Gastrocnemius medialis (tissue), 4 donors: ENCODE measurements around the gene CAMTA1.

ENCODE experiments used
- POLR2A ChIP-seq, 2 donors: fragments of 450-650 bp; IDR thresholded peaks; one replicate each; pipeline ENCODE4 v1.6.1; 2017; ENCODE audit warnings: antibody characterized with exemption in 2 of 2, mild to moderate bottlenecking in 2 of 2, moderate library complexity in 2 of 2
- TF ChIP-seq, protein P1 (sequence below), 5 experiments: fragments of 450-650 bp in 3 of 5; fragments of 200-600 bp in 2 of 5; sonication (generic) in 2 of 5; IDR thresholded peaks in 4 of 5; conservative IDR thresholded peaks in 1 of 5; 1 replicate in 4 of 5; 2 replicates in 1 of 5; pipeline ENCODE4 v1.5.1; 2016 to 2019; ENCODE audit warnings: antibody characterized with exemption in 5 of 5, mild to moderate bottlenecking in 3 of 5, moderate library complexity in 3 of 5

DNA sequence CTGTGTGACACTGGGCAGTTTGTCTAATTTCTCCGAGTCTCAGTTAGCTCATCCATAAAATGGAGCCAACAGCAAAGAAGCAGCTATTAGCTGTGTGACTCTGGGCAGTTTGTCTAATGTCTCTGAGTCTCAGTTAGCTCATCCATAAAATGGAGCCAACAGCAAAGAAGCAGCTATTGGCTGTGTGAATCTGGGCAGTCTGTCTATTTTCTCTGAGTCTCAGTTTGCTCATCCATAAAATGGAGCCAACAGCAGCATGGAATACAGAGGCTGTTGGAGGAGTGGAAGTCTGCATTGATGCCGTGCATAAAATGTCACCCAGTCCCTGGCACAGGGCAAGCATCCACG lies 688.9 kb downstream of the CAMTA1 start:
- TF ChIP-seq, protein P1, sequence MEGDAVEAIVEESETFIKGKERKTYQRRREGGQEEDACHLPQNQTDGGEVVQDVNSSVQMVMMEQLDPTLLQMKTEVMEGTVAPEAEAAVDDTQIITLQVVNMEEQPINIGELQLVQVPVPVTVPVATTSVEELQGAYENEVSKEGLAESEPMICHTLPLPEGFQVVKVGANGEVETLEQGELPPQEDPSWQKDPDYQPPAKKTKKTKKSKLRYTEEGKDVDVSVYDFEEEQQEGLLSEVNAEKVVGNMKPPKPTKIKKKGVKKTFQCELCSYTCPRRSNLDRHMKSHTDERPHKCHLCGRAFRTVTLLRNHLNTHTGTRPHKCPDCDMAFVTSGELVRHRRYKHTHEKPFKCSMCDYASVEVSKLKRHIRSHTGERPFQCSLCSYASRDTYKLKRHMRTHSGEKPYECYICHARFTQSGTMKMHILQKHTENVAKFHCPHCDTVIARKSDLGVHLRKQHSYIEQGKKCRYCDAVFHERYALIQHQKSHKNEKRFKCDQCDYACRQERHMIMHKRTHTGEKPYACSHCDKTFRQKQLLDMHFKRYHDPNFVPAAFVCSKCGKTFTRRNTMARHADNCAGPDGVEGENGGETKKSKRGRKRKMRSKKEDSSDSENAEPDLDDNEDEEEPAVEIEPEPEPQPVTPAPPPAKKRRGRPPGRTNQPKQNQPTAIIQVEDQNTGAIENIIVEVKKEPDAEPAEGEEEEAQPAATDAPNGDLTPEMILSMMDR (IDR thresholded peaks at IDR 0.05 in 4 of 5, conservative IDR thresholded peaks at IDR 0.05 in 1 of 5), result no peak
- TF ChIP-seq POLR2A (IDR thresholded peaks at IDR 0.05), result no peak
